H1 (cell line): Measurements from ENCODE around the gene EXT2. TPM values are rescaled to one million over a fixed set of nuclear protein-coding genes. Genes with fewer than 3 reads are reported as not detected.

Source experiments
- CTCF ChIA-PET: fragments of 300-600 bp; sonication (Branson Sonifier 250); formaldehyde crosslinking; loops from one replicate; lab custom pipeline; 2021; ENCODE audit not compliant: partially characterized antibody; lab: Charles Lee
- POLR2A ChIA-PET: fragments of 300-600 bp; sonication (Branson Sonifier 250); formaldehyde crosslinking; loops from one replicate; lab custom pipeline; 2021; ENCODE audit warnings: inconsistent platforms; ENCODE audit not compliant: partially characterized antibody; lab: Charles Lee
- DNase-seq, 2 experiments: peaks; one replicate each; pipeline versions ENCODE4 v3.0.0 to v3.0.0-alpha.2; 2010 to 2022; ENCODE audit warnings: low spot score in 2 of 2, low read depth in 1 of 2, mixed read lengths in 1 of 2
- FAIRE-seq: peaks from 2 replicates; lab custom pipeline; 2011; peaks lifted over from hg19 to GRCh38; lab: Jason Lieb, UNC
- H2AFZ ChIP-seq: 2 replicates; pipeline ENCODE4 v1.8.1; 2012; ENCODE audit warnings: low read length, inconsistent platforms
- H2AK5ac ChIP-seq: 2 replicates; pipeline ENCODE4 v1.6.1; 2013; ENCODE audit warnings: low read depth, low read length
- H2BK120ac ChIP-seq: replicated peaks from 2 replicates; pipeline ENCODE3; 2013; ENCODE audit warnings: low read depth, low read length, inconsistent platforms
- H2BK12ac ChIP-seq: 2 replicates; pipeline ENCODE4 v1.6.1; 2013; ENCODE audit warnings: low read depth, low read length
- H2BK15ac ChIP-seq: 2 replicates; pipeline ENCODE4 v1.6.1; 2013; ENCODE audit warnings: low read length
- H2BK20ac ChIP-seq: 2 replicates; pipeline ENCODE4 v1.6.1; 2013; ENCODE audit warnings: low read length
- H2BK5ac ChIP-seq: 2 replicates; pipeline ENCODE4 v1.6.1; 2013; ENCODE audit warnings: low read depth, low read length
- H3K14ac ChIP-seq: 2 replicates; pipeline ENCODE4 v1.6.1; 2013; ENCODE audit warnings: inconsistent platforms; ENCODE audit not compliant: insufficient read length
- H3K18ac ChIP-seq: 2 replicates; pipeline ENCODE4 v1.6.1; 2013; ENCODE audit warnings: low read length; ENCODE audit errors: extremely low read depth
- H3K23ac ChIP-seq: 2 replicates; pipeline ENCODE4 v1.6.1; 2013; ENCODE audit warnings: inconsistent platforms; ENCODE audit not compliant: insufficient read length
- H3K23me2 ChIP-seq: 2 replicates; pipeline ENCODE4 v1.6.1; 2013; ENCODE audit warnings: low read depth, low read length
- H3K27ac ChIP-seq: 2 replicates; pipeline ENCODE4 v1.6.1; 2011; ENCODE audit warnings: low read depth, low read length, inconsistent platforms
- H3K27me3 ChIP-seq, 4 experiments: replicated peaks in 1 of 4; 1 replicate in 1 of 4; 2 replicates in 3 of 4; pipeline versions ENCODE4 v1.6.1 to v1.8.1; 2011 to 2013; ENCODE audit warnings: low read length in 3 of 4, mild to moderate bottlenecking in 3 of 4, inconsistent platforms in 2 of 4, mixed read lengths in 2 of 4, moderate library complexity in 1 of 4; ENCODE audit not compliant: control insufficient read depth in 3 of 4, insufficient read depth in 3 of 4; ENCODE audit errors: extremely low read depth in 1 of 4
- H3K36me3 ChIP-seq, 4 experiments: 2 replicates each; pipeline versions ENCODE4 v1.6.1 to v1.8.1; 2011 to 2013; ENCODE audit warnings: mild to moderate bottlenecking in 4 of 4, low read length in 3 of 4, moderate library complexity in 2 of 4, control low read depth in 1 of 4, inconsistent platforms in 1 of 4; ENCODE audit not compliant: insufficient read depth in 4 of 4, control insufficient read depth in 2 of 4
- H3K4ac ChIP-seq: replicated peaks from 2 replicates; pipeline ENCODE3; 2013; ENCODE audit warnings: low read length, low read depth, mixed read lengths, inconsistent platforms; ENCODE audit not compliant: insufficient read length
- H3K4me1 ChIP-seq, 4 experiments: replicated peaks in 1 of 4; 1 replicate in 1 of 4; 2 replicates in 3 of 4; pipeline versions ENCODE4 v1.6.1 to v1.8.1; 2011 to 2013; ENCODE audit warnings: low read length in 3 of 4, inconsistent platforms in 2 of 4, mixed read lengths in 1 of 4; ENCODE audit not compliant: insufficient read depth in 4 of 4, control insufficient read depth in 3 of 4
- H3K4me2 ChIP-seq, 2 experiments: 2 replicates each; pipeline versions ENCODE4 v1.6.1 to v1.8.1; 2011 to 2013; ENCODE audit warnings: low read depth in 2 of 2, low read length in 2 of 2, control low read depth in 1 of 2, inconsistent platforms in 1 of 2, mild to moderate bottlenecking in 1 of 2; ENCODE audit not compliant: insufficient read depth in 1 of 2
- H3K4me3 ChIP-seq, 4 experiments: fragments of 200-600, 300-600 bp in 1 of 4; sonication (generic), shearing (Covaris generic), sonication (Bioruptor Twin) in 1 of 4; 2 replicates each; pipeline versions ENCODE4 v1.5.1 to v1.8.1; 2011 to 2016; ENCODE audit warnings: low read length in 4 of 4, low read depth in 3 of 4, control low read depth in 2 of 4, inconsistent platforms in 2 of 4, mild to moderate bottlenecking in 2 of 4, mixed read lengths in 1 of 4, moderate library complexity in 1 of 4; ENCODE audit not compliant: insufficient read depth in 2 of 4; ENCODE audit errors: extremely low read depth in 1 of 4
- H3K56ac ChIP-seq: replicated peaks from 2 replicates; pipeline ENCODE3; 2013; ENCODE audit warnings: low read depth, mild to moderate bottlenecking, mixed read lengths, low read length, inconsistent platforms; ENCODE audit not compliant: insufficient read length
- H3K79me1 ChIP-seq: 2 replicates; pipeline ENCODE4 v1.6.1; 2013; ENCODE audit warnings: low read depth, low read length, control low read depth
- H3K79me2 ChIP-seq, 2 experiments: 2 replicates each; pipeline versions ENCODE4 v1.6.1 to v1.8.1; 2012 to 2013; ENCODE audit warnings: low read length in 2 of 2, mild to moderate bottlenecking in 2 of 2, inconsistent platforms in 1 of 2; ENCODE audit not compliant: insufficient read depth in 2 of 2, control insufficient read depth in 1 of 2
- H3K9ac ChIP-seq, 4 experiments: replicated peaks in 1 of 4; 1 replicate in 1 of 4; 2 replicates in 3 of 4; pipeline versions ENCODE4 v1.6.1 to v1.8.1; 2011 to 2013; ENCODE audit warnings: low read depth in 3 of 4, low read length in 3 of 4, control low read depth in 2 of 4, mild to moderate bottlenecking in 2 of 4, moderate library complexity in 2 of 4, inconsistent platforms in 1 of 4; ENCODE audit errors: extremely low read depth in 1 of 4
- H3K9me3 ChIP-seq, 2 experiments: 2 replicates each; pipeline versions ENCODE4 v1.6.1 to v1.8.1; 2012 to 2013; ENCODE audit warnings: mild to moderate bottlenecking in 2 of 2, moderate library complexity in 2 of 2, control low read depth in 1 of 2, inconsistent platforms in 1 of 2, low read depth in 1 of 2, low read length in 1 of 2, mixed read lengths in 1 of 2; ENCODE audit not compliant: insufficient read depth in 2 of 2
- H4K20me1 ChIP-seq, 2 experiments: replicated peaks in 1 of 2; 2 replicates each; pipeline versions ENCODE3 to v1.8.1; 2011 to 2013; ENCODE audit warnings: inconsistent platforms in 2 of 2, low read length in 2 of 2, mild to moderate bottlenecking in 1 of 2; ENCODE audit not compliant: insufficient read depth in 2 of 2, control insufficient read depth in 1 of 2
- H4K5ac ChIP-seq: 2 replicates; pipeline ENCODE4 v1.6.1; 2013; ENCODE audit warnings: low read length, low read depth, mixed read lengths, inconsistent platforms; ENCODE audit not compliant: insufficient read length
- H4K8ac ChIP-seq: 2 replicates; pipeline ENCODE4 v1.8.0; 2013; ENCODE audit warnings: mild to moderate bottlenecking, moderate library complexity, low read length, inconsistent platforms; ENCODE audit not compliant: insufficient read depth; ENCODE audit errors: extremely low read depth
- H4K91ac ChIP-seq: replicated peaks from 2 replicates; pipeline ENCODE3; 2013; ENCODE audit warnings: low read length, mixed read lengths, inconsistent platforms; ENCODE audit not compliant: insufficient read length
- BACH1 ChIP-seq: IDR thresholded peaks from 2 replicates; pipeline ENCODE4 v1.6.1; 2012; ENCODE audit warnings: low read length, improper control_type of control experiment
- BCL11A ChIP-seq, 2 experiments: IDR thresholded peaks; one replicate each; pipeline ENCODE4 v1.6.1; 2011; ENCODE audit warnings: low read depth in 2 of 2, low read length in 2 of 2, mild to moderate bottlenecking in 2 of 2
- CHD1 ChIP-seq: IDR thresholded peaks from 2 replicates; pipeline ENCODE4 v1.6.1; 2012; ENCODE audit warnings: low read depth, low read length, improper control_type of control experiment
- EZH2 ChIP-seq: fragments of 200-600 bp; sonication (generic); IDR thresholded peaks from 2 replicates; pipeline ENCODE4 v1.7.1; 2012; ENCODE audit warnings: low read depth, mild to moderate bottlenecking, moderate library complexity, low read length, inconsistent platforms; ENCODE audit not compliant: severe bottlenecking
- RFX5 ChIP-seq: IDR thresholded peaks from 2 replicates; pipeline ENCODE4 v1.6.1; 2011; ENCODE audit warnings: low read depth, low read length, improper control_type of control experiment, borderline replicate concordance
- SIN3A ChIP-seq, 2 experiments: IDR thresholded peaks in 1 of 2; conservative IDR thresholded peaks in 1 of 2; 2 replicates each; pipeline ENCODE4 v1.6.1; 2011 to 2012; ENCODE audit warnings: low read length in 2 of 2, improper control_type of control experiment in 1 of 2, low read depth in 1 of 2, mild to moderate bottlenecking in 1 of 2
- WGBS, 2 experiments: shearing (Covaris generic) in 1 of 2; methylation state at CpG; one replicate each; pipeline versions ENCODE4 v1.1.6 to v1.1.7; 2013 to 2015; ENCODE audit warnings: low lambda C conversion rate in 2 of 2, mixed read lengths in 2 of 2, inconsistent platforms in 1 of 2, low coverage in 1 of 2, missing lambda C conversion rate in 1 of 2; ENCODE audit not compliant: insufficient replicate concordance in 2 of 2, insufficient coverage in 1 of 2, insufficient read length in 1 of 2; ENCODE audit errors: extremely low coverage in 1 of 2, missing lambda C conversion rate in 1 of 2; 5-methylcytosine and 5-hydroxymethylcytosine counted together
- polyA plus RNA-seq, 7 experiments: library from polyadenylated mRNA; depleted of rRNA in 3 of 7; stranded (reverse) in 5 of 7; unstranded in 2 of 7; fragments of >200 nt in 5 of 7; fragments of 200-250 nt in 2 of 7; gene quantifications; 1 replicate in 5 of 7; 2 replicates in 1 of 7; 4 replicates in 1 of 7; pipeline versions ENCODE4 v1.2.1 to v1.2.3, GENCODE V29; 2011 to 2013; ENCODE audit warnings: missing spikeins in 2 of 7, mixed read lengths in 2 of 7
- total RNA-seq: library from RNA; stranded (reverse); fragmentation: NEBNext Ultra II Directional; extraction: Animal tissue kit (Norgen Biotek cat#: 25700); gene quantifications from 2 replicates; pipeline ENCODE4 v1.2.1, GENCODE V29; 2021
- TF ChIP-seq, protein P1 (sequence below): IDR thresholded peaks from 2 replicates; pipeline ENCODE4 v1.6.1; 2012; ENCODE audit warnings: inconsistent platforms

Gene EXT2
- total and polyA plus RNA-seq, 2 of the 8 experiments (the other 6 are each of a cell fraction or from before 2014, with no cell fraction given) = 29.8 to 42.8 TPM

DNA sequence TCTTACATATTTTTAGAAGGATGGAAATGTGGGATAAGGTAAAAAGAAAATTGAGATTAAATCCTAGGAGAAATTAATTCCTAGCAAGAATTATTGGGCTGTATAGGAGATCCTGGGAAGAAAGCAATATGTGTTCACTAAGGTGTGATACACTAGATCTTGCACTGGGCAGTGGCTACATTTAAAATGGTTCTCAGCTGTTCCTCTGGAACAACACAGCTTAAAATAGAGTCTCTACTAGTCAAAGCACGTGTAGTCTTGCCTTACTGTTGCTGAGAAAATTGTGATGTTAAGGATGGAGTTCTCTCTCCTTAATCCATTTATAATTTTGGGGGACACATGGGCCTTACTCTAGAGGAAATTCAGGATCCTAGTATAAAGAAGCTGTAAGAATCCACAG lies 54.9 kb downstream of the EXT2 start:
- H2AFZ ChIP-seq = no peak overlapping the region
- H4K20me1 ChIP-seq = no peaks in the 10 kb centered on the region
- H2AK5ac ChIP-seq = no peak overlapping the region
- H3K36me3 ChIP-seq = peaks cover 0 to 2% (median 0%) of the 10 kb centered on the region in 4 experiments; a peak in 2 of 8 replicates
- no peak overlapping the region for H2BK15ac ChIP-seq
- no peak overlapping the region for H3K23ac ChIP-seq
- no peak overlapping the region for H4K5ac ChIP-seq
- no peak overlapping the region for H3K4me3 ChIP-seq
- no peaks in the 10 kb centered on the region for H3K9me3 ChIP-seq
- ChIA-PET CTCF (interaction anchor here (0.6 to 1.6 kb wide), 3 partner anchors 17 to 27 kb away, joined by 3 to 4 read pairs (median 3); no protein-coding TSS in a partner anchor), POLR2A (no interaction called here)
- H3K56ac ChIP-seq = no peak overlapping the region
- no peak overlapping the region for H4K91ac ChIP-seq
- H3K27me3 ChIP-seq = no peaks in the 10 kb centered on the region
- H3K27ac ChIP-seq = no peak overlapping the region
- H3K14ac ChIP-seq = no peak overlapping the region
- H2BK12ac ChIP-seq = no peak overlapping the region
- no peaks in the 10 kb centered on the region for H3K79me1 ChIP-seq
- no peak overlapping the region for H2BK120ac ChIP-seq
- H3K9ac ChIP-seq = no peak overlapping the region
- no peaks in the 10 kb centered on the region for H3K79me2 ChIP-seq
- TF ChIP-seq BACH1 (no peak), CHD1 (no peak), BCL11A (IDR thresholded peaks at IDR 0.05; ENCODE audit: low read depth in 2 of 2, low read length in 2 of 2) (no peak), EZH2 (no peak), RFX5 (no peak), SIN3A (conservative IDR thresholded peaks at IDR 0.05 in 1 of 2, IDR thresholded peaks at IDR 0.05 in 1 of 2; ENCODE audit: low read depth in 1 of 2, low read length in 2 of 2) (no peak)
- TF ChIP-seq, protein P1, sequence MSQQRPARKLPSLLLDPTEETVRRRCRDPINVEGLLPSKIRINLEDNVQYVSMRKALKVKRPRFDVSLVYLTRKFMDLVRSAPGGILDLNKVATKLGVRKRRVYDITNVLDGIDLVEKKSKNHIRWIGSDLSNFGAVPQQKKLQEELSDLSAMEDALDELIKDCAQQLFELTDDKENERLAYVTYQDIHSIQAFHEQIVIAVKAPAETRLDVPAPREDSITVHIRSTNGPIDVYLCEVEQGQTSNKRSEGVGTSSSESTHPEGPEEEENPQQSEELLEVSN = no peak
- H3K4me2 ChIP-seq = no peak overlapping the region
- no peaks in the 10 kb centered on the region for H3K23me2 ChIP-seq
- FAIRE-seq (no peak), DNase-seq (no peak)
- no peak overlapping the region for H2BK20ac ChIP-seq
- no peak overlapping the region for H3K18ac ChIP-seq
- H3K4me1 ChIP-seq = no peaks in the 10 kb centered on the region
- H2BK5ac ChIP-seq = no peak overlapping the region
- no peak overlapping the region for H4K8ac ChIP-seq
- 80% methylated on average over 1 of the region's 1 CpG; no CpG with 5 or more reads in 1 of the 2 experiments for WGBS, 2 experiments
- no peak overlapping the region for H3K4ac ChIP-seq
